ENCODE measurements around the gene FOXP1. TPM values are rescaled to one million over a fixed set of nuclear protein-coding genes. Genes with fewer than 3 reads are reported as not detected.

FOXP1 gene
- total and polyA plus RNA-seq, 9 of the 15 experiments (the other 6 are each of a cell fraction or from before 2014, with no cell fraction given), result 7.7 to 34.5 (median 13.7) TPM

DNA sequence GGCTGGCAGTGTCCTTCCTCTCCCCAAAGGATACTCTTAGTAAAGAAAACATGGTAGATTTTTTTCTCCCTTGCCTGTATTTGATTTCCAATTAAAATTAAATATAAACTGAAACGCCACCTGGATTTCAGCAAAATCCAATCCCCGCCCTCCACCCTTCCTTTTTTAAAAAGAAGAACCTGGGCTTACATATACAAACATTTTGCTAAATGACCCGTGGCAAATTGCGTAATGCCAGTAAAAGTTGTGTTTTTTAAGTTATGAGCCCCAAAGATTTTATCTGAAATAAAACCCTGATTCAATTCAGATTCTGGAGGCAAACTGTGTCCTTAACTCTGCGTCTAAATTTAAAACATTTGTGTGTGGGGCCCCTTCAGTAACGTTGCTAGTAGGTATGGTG lies 403.0 kb downstream of the FOXP1 start:
- in situ Hi-C loops (cut with MboI), result no loop called here
- POLR2A ChIA-PET, result interaction anchor here (1.0 kb wide), 1 partner anchor 16 kb away, joined by 7 read pairs; no protein-coding TSS in a partner anchor
- Histone ChIP-seq H3K27me3 (ENCODE audit: control insufficient read depth in 2 of 2, insufficient read depth in 2 of 2, low read length in 2 of 2) (no peaks in the 10 kb centered on the region), H3K4me3 (no peak overlapping the region), H3K9ac (ENCODE audit: insufficient read depth in 1 of 2, low read depth in 2 of 2, low read length in 2 of 2) (no peak overlapping the region), H3K27ac (ENCODE audit: extremely low read depth, low read depth, low read length) (no peak overlapping the region), H3K9me1 (ENCODE audit: control insufficient read depth, insufficient read depth, low read length) (no peaks in the 10 kb centered on the region), H3K36me3 (ENCODE audit: control insufficient read depth, insufficient read depth, low read length) (no peaks in the 10 kb centered on the region), H3K9me3 (replicated peaks; ENCODE audit: control insufficient read depth, insufficient read depth, low read depth, low read length) (no peaks in the 10 kb centered on the region), H3K4me1 (replicated peaks in 1 of 2; ENCODE audit: control insufficient read depth in 2 of 2, insufficient read depth in 2 of 2, low read length in 2 of 2) (peaks cover 0 to 1% of the 10 kb centered on the region in 2 experiments; a peak in 1 of 5 replicates), H3K79me2 (ENCODE audit: control insufficient read depth, insufficient read depth, low read length) (no peaks in the 10 kb centered on the region), H3K4me2 (ENCODE audit: insufficient read depth, low read length) (no peak overlapping the region), H4K20me1 (replicated peaks; ENCODE audit: control insufficient read depth, insufficient read depth, low read length) (no peaks in the 10 kb centered on the region), H2AFZ (ENCODE audit: low read depth, low read length) (no peak overlapping the region)
- ATAC-seq (no peak), FAIRE-seq (no peak), DNase-seq (ENCODE audit: extremely low read depth in 1 of 4, low spot score in 3 of 4) (no peak)
- no TSS peak for BruUV-seq (replicated peaks)
- CTCF ChIA-PET (ENCODE audit: low intra/inter-chr PET ratio), result no interaction called here
- intact Hi-C loops (cut with micrococcal nuclease), result no loop called here
- 59% methylated on average over 5 of the region's 6 CpGs for WGBS (ENCODE audit: insufficient coverage, low coverage, missing lambda C conversion rate)
- TF ChIP-seq REST (IDR thresholded peaks at IDR 0.05; ENCODE audit: borderline replicate concordance), result no peak
- no peak for TF ChIP-seq REST (CRISPR knock-in tag; IDR thresholded peaks at IDR 0.05; ENCODE audit: low read depth)
- TF ChIP-seq XRCC5 (IDR thresholded peaks at IDR 0.05; ENCODE audit: low read depth, low read length), result no peak
- TF ChIP-seq MECOM (CRISPR knock-in tag; IDR thresholded peaks at IDR 0.05), result no peak
- no peak for TF ChIP-seq CEBPG (CRISPR knock-in tag; IDR thresholded peaks at IDR 0.05)
- peak; percentile 15 to 51; a peak in 1 of 4 replicates for TF ChIP-seq CEBPG (tag; conservative IDR thresholded peaks at IDR 0.05 in 1 of 2, IDR thresholded peaks at IDR 0.05 in 1 of 2)
- peak; percentile 66 for TF ChIP-seq CEBPB (tag; IDR thresholded peaks at IDR 0.05)
- no peak for TF ChIP-seq SREBF2 (CRISPR knock-in tag; IDR thresholded peaks at IDR 0.05)
- TF ChIP-seq RBM14 (IDR thresholded peaks at IDR 0.05; ENCODE audit: borderline replicate concordance, insufficient read depth, low read depth, low read length), result no peak
- no peak for TF ChIP-seq HDAC8 (tag; IDR thresholded peaks at IDR 0.05)
